ENCODE results near the gene EIF4H. TPM values are rescaled to one million over a fixed set of nuclear protein-coding genes. Genes with fewer than 3 reads are reported as not detected.

The EIF4H gene
- total and polyA plus RNA-seq, 2 of the 8 experiments (the other 6 are each of a cell fraction or from before 2014, with no cell fraction given): 323 to 382 TPM

DNA sequence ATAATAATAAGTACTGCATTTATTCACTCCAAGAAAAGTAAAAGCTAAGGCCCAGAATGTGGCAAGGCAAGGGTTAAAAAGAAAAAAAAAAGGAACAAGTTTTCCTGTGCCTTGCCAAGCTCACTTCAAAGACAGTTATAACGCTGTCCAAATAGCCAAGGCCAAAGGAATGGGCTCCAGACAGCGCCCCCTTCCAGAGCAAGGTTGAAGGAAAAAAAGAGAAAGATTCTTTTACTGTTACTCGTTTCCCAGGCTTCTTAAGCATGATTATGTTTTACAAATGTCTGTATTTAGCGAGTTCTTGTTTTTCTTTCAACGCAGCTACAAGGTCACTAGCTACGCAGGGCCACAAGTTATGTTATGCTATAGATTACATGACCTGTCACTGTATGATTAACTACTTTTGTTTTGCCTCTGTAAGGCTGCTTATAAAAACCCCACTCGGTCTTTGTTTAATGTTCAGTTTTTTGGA, 9.1 kb upstream of the EIF4H start (continued):
- TF ChIP-seq CHD7 (IDR thresholded peaks at IDR 0.05; ENCODE audit: insufficient replicate concordance, low read length) (no peak), JUND (IDR thresholded peaks at IDR 0.05; ENCODE audit: low read length) (no peak)

Data from H1 (cell line).